Right kidney (tissue), 9 donors: Measurements from ENCODE around the gene SERTAD2.

Source experiments
- DNase-seq: peaks from one replicate; pipeline ENCODE4 v3.0.0-alpha.2; 2016
- long read RNA-seq, 8 donors: transcript quantifications; one replicate each; lab custom pipeline, GENCODE V29; 2026

Gene SERTAD2
- long read RNA-seq, donor 1, full-length matches to known transcripts = 11 of 11 reads
- long read RNA-seq, donor 1, partial matches to known transcripts = 0 of 11 reads
- long read RNA-seq, donor 1, other reads (novel, unspliced or antisense) = 0 of 11 reads
- long read RNA-seq, donor 2, full-length matches to known transcripts = 8 of 8 reads
- long read RNA-seq, donor 2, partial matches to known transcripts = 0 of 8 reads
- long read RNA-seq, donor 2, other reads (novel, unspliced or antisense) = 0 of 8 reads
- long read RNA-seq, donor 3, full-length matches to known transcripts = 3 of 3 reads
- long read RNA-seq, donor 3, partial matches to known transcripts = 0 of 3 reads
- long read RNA-seq, donor 3, other reads (novel, unspliced or antisense) = 0 of 3 reads
- long read RNA-seq, donor 4, full-length matches to known transcripts = 10 of 10 reads
- long read RNA-seq, donor 4, partial matches to known transcripts = 0 of 10 reads
- long read RNA-seq, donor 4, other reads (novel, unspliced or antisense) = 0 of 10 reads
- long read RNA-seq, donor 5, full-length matches to known transcripts = 10 of 10 reads
- long read RNA-seq, donor 5, partial matches to known transcripts = 0 of 10 reads
- long read RNA-seq, donor 5, other reads (novel, unspliced or antisense) = 0 of 10 reads
- long read RNA-seq, donor 6, full-length matches to known transcripts = 15 of 15 reads
- long read RNA-seq, donor 6, partial matches to known transcripts = 0 of 15 reads
- long read RNA-seq, donor 6, other reads (novel, unspliced or antisense) = 0 of 15 reads
- long read RNA-seq, donor 7, full-length matches to known transcripts = 25 of 31 reads
- long read RNA-seq, donor 7, partial matches to known transcripts = 6 of 31 reads
- long read RNA-seq, donor 7, other reads (novel, unspliced or antisense) = 0 of 31 reads
- long read RNA-seq, donor 8, full-length matches to known transcripts = 6 of 6 reads
- long read RNA-seq, donor 8, partial matches to known transcripts = 0 of 6 reads
- long read RNA-seq, donor 8, other reads (novel, unspliced or antisense) = 0 of 6 reads

DNA sequence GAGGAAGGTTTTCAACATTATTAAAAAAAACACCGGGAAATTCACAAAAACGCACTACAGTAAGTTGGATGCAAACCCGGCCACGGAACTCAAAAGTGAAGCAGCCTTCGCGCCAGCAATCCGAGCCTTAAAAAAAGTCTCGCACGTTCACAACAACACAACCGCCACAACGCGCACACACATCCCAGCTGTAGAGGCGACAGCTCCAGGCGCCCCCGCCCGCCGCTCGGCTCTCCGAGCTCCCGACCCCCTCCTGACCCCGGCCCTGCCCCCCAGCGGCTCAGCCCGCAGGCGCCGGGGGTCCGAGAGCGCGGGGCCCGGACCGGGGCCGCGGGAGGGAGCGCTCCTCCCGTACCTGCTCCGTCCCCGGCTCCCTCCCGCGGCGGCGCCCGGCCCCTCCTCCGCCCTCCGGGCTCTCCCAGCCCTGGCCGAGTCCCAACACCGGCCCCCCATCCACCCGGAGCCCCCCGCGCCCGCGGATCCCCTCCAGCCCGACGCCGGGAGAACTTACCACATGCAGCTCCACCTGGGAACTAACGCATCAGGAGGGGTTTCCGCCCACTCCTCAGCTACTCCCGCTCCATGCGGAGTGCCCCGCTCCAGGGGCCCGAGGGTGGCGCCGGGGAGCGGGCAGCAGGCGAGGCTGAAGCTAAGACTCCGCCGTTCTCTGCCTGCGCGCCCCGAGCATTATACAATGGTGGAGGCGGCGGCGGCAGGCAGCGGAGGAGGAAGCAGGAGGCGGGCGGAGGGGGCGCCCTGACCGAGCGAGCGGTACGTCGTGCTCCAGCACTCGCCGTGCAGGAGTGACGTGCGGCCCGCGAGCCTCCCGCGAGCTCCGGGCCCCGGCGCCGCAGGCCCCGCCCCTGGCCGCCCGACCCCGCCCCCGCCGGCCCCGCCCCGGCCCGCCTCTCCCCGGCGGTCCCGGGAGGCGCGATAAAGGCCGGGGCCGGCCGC, at the start of gene SERTAD2:
Gene SERTAD2, minus strand, starts transcription at position 805 of the 954 bp plus-strand sequence. CDS start 17,042 bp downstream, outside the sequence.
- DNase-seq = peak; percentile 94

GRCh38 chr2:64700133-64700809, 46.6 kb upstream of the SERTAD2 start:
- no peak for DNase-seq

DNA sequence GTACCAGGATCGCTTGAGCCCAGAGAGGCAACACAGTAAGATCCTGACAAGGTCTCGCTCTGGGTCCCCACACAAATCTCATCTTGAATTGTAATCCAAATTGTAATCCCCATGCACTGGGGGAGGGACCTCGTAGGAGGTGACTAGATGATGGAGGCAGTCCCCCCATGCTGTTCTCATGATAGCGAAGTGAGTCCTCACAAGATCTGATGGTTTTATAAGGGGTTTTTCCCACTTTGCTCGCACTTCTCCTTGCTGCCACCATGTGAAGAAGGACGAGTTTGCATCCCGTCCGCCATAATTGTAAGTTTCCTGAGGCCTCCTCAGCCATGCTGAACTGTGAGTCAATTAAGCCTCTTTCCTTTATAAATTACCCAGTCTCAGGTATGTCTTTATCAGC, 46.0 kb upstream of the SERTAD2 start:
- DNase-seq = no peak

DNA sequence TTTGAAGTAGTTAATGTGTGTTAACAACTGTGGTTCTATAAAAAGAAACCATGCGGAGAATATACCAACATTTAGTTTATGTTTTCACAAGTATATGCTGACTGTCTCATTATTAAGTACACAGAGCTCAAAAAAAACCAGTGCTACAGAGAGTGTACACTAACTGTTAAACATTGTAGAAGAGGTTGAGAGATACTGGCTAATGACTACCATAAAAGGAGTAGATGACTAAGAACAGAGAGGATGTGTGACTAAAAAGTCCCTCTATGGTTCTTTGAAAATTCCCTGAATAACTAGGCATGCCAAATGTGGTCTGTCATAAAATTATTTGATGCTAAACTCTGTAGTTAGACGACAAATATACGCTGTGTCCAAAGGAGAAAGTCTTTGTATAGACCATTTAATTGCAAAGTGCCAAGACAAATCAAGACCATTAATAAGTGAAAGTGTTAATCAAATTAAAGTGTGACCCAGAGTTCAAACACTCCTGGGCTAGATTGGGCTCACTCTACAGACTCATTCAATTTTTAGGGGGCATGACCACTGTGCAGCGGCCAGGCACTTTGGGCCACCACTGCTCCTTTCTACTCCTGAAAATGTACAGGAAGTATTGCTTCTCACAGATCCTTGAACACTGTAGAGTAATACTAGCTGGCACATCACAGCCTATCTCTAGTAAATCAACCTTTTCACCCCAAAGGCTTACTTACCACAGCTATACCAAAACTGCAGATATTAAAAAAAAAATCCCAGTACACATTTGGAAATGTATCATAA, 45.1 kb upstream of the SERTAD2 start:
- no peak for DNase-seq

DNA sequence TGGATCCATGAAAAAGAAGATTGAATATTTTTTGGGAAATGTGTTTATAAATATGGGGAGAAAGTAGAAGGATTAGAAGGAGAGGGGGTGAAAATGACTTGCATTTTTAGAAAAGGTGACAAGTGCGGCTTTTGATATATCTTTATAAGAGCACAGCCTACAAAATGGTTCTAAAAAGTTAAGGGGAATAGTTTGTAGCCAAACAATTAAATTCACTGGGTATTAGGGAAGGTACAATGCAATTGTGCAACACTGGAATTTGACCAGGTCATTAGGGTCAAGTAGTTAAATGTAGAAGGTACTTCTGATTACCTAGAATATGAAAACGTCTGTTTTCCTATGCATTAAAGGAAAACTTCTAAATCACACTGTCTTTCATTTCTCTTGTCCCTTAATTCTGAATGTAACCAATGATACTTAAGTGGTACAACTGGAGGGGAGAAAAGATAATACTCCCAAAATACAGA, 44.5 kb upstream of the SERTAD2 start:
- DNase-seq = no peak

DNA sequence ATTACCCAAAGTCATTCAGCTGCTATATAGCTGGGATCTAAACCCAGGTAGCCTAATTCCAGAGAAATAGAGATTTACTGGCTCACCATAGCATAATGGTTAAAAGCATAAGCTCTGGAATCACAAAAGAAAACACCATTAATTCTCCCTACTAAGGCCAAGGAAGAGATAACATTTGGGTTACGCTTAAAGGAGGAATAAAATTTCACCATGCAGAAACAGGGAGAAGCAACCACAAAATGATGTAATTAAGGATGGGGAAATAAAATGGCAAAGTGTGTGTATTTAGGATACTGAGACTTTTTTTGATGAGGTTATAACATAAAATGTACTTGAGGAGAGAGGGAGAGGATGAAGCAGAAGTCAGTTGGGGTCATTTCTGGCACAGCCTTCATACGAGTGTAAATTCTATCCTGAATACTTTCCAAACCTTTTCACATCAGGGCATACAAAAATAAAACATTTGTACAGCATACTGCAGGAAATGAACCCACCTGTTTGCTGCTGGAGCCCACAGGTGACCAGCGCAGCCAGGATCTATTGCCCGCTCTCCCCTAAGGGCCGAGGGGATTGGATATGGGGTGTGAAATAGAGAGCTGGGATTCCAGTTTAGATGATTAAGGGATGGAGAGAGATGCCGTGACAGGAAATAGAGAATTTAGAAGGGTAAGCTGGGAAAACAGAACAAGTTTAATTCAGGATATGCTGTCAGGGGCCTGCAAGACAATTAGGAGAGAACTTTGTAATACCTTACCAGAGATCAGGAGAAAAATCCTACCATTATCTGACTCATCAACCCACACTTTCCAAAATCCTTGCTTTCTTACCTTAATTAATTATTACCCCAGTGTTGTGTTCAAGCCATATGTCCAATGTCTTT, 43.8 kb upstream of the SERTAD2 start:
- DNase-seq = no peak

DNA sequence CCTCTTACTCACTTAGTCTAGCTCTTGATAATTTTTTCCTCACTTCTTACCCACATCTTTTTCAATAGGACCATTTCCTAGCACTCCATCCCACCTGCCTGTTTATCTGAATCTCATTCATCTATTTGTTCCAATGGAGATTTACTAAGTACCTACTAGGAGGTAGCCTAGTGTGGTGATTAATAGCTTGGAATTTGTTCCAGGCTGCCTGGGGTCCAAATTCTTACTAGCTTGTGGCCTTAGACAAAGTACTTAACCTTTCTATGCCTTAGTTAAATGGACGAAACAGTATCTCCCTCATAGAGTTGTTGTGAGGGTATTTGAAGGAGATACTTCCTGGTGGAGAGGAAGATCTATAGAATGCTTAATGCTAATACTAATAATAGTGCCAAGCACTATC, 42.9 kb upstream of the SERTAD2 start:
- DNase-seq = no peak

- peak; percentile 11 for DNase-seq
Measured at GRCh38 chr2:64695721-64696261, 42.1 kb upstream of the SERTAD2 start.

GRCh38 chr2:64692401-64692800, 38.7 kb upstream of the SERTAD2 start:
- DNase-seq = no peak

DNA sequence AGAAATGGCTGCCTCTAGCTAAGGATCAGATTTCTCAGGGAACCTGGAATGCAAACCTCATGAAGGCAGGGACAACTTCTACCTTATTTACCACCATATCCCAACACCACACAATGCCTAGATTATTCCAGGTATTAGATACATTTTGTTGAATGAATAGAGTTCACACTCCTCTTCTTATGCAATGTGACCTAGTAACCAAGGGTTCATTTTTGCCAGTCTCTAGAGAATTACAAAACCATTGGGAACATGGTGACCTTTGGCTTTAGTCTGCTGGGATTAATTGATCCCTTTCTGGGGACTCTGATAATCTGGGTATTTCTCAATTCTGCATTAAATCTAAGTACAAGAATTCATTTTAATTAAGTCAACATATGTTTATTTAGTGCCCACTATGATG, 35.2 kb upstream of the SERTAD2 start:
- DNase-seq = no peak

- no peak for DNase-seq
Measured at GRCh38 chr2:64686283-64686956, 32.7 kb upstream of the SERTAD2 start.

GRCh38 chr2:64685430-64685829, 31.7 kb upstream of the SERTAD2 start:
- no peak for DNase-seq

DNA sequence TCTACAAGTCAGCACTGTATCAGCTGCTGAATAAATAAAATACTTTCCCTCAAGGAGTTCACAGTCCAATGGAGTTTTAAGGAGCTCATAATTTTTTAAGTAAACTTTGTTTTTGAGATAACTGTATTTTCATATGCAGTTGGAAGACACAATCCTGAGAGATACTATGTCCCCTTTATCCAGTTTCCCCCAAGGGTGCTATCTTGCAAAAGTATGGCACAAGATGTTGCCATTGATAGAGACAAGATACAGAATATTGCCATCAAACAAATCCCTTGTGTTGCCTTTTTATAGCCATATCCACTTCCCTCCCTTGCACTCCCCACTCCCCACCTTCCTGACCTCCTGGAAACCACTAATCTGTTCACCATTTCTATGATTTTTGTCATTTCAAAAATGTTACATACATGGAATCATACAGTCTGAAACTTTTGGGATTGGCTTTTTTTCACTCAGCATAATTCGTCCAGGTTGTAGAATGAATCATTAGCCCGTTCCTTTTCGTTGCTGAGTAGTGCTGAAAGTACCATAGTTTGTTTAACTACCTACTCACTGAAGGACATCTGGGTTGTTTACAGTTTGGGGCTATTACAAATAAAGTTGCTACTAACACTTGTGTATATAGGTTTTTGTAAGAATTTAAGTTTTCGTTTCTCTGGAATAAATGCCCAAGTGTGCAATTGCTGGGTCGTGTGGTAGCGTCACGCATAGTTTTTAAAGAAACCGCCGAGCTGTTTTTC, 30.2 kb upstream of the SERTAD2 start:
- no peak for DNase-seq

GRCh38 chr2:64681479-64681967, 27.8 kb upstream of the SERTAD2 start:
- DNase-seq = no peak

DNA sequence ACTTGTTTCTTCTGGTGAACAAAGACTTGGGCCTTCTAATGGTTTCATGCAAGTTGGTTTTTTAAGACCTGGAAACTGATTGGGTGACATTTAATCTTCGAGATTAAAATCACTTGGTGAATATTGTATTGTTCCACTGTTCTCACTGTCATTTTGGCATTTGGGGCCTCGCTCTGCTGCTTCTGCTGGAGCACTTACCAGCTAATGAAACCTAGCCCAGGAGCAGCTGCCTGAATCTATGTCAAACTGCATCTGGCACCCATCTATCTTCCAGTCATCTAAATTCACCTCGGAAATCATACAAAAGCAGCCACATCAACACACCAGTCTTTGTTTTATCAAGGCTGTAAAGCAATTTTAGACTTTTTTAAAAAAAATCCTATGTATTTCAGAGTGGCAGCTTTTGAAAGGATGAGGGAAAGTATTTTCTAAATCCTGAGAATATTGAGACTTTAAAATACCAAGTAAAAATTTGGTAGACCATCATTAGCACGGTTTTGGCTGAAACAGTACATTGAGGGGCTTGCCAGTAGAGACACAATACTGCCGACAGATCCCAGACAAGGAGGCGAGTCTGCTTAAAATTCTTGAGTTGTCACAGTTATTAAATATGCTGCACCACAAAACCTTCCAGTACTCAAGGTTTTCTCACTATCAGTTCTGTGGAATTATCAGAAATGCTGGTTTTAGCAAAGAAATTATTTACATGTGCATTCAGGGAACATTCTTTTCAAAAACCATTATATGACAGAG, 26.1 kb upstream of the SERTAD2 start:
- no peak for DNase-seq

DNA sequence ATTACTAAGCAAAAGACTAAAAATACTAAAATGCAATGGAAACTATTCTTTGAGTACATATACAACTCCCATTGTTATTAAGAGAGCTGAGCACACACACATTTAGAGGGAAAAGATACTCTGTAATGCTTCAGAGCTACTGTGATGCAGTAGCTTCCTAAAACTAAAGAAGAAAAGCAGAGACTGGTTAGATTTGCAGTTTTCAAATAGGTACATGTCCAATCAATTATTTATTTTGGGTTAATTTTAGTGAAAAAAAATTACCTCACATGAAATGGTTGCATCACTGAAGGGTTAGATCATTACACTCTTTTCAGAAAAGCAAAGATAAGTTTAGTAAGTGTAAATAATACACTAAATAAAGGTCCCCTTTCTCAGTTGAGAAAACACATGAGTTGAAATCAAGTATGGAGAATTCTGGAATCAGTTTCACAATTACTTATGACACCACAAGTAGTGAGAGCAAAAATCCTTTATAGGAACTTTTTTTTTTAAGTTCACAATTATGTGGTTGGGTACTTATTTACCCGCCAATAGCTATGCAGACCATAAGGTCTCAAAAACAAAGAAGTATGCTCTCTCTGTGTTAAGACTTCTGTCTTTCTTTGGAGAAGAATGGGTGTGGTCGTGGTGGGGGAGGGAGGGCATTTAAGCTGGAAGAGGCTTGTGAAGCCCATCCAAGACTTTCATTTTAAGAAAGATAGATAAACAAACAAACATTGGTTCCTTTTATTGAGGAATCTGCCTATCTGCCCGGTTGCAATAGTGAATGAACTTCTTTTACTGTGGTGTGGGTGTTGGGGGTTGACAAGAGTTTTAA, 25.3 kb upstream of the SERTAD2 start:
- no peak for DNase-seq
